GM19239 (cell line): ENCODE data around the gene ISCA2.
"Not testable (repeated sequence)": the region's sequence is repeated elsewhere in the genome, so short reads cannot be mapped to it uniquely, and the experiment has no call there.

ENCODE experiments used
- DNase-seq: peaks from one replicate; pipeline ENCODE4 v3.0.0; 2011; ENCODE audit warnings: low spot score; ENCODE audit not compliant: insufficient read length
- FAIRE-seq: peaks from 2 replicates; lab custom pipeline; 2011; peaks lifted over from hg19 to GRCh38; lab: Jason Lieb, UNC

Gene ISCA2

GRCh38 chr14:74525361-74525851 lies 31.8 kb downstream of the ISCA2 start:
- no peak for FAIRE-seq
- DNase-seq: no peak

GRCh38 chr14:74526854-74527585 lies 33.5 kb downstream of the ISCA2 start:
- DNase-seq (no peak), FAIRE-seq (no peak)

DNA sequence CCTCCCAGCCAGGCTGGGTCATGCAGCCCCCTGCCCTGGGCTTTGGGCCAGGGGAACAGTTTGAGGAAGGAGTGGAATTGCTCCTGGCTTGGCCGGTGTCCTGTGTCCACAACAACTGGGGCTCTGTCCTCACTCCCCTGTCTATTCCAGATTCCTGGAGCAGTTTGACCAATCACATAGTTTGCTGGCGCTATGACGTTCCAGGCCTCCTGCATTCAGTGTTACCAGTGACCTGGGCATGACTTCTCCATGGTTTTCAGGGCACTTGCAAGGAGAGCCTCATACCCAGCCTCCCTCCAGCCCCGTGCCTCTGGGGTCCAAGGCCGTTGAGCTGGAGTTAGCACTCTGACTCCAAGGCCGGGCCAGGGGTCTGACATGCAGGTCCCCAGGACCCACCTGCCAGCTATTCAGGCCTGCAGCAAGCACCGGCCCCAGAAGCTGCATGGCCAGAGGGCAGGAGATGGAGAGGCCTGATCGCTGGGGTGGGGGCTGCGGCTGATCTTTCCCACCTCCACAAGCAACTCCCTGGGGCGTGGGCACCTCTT lies 34.2 kb downstream of the ISCA2 start:
- DNase-seq (no peak), FAIRE-seq (no peak)

GRCh38 chr14:74528406-74528805 lies 34.8 kb downstream of the ISCA2 start:
- DNase-seq (no peak), FAIRE-seq (no peak)

- FAIRE-seq (no peak), DNase-seq (no peak)
Measured at GRCh38 chr14:74528886-74529285, 35.3 kb downstream of the ISCA2 start.

DNA sequence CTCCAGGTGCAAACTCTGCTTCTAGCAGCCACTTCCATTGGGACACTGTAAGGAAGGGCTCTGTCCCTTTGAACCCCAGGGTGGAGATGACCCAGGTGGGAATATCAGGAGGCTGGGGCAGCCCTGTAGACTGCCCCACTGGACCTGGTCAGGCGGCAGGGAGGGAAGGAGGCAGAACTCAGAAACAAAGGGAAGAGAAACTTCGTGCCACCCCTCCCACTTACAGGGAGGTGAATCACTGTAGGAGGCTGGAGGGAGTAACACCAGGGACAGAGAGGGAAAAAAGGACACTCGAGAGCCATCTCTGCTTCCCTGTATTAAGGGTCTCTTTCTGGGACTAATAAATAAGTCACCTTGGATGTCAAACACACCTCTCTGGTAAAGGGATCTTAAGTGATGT lies 37.4 kb downstream of the ISCA2 start:
- FAIRE-seq (no peak), DNase-seq (no peak)

DNA sequence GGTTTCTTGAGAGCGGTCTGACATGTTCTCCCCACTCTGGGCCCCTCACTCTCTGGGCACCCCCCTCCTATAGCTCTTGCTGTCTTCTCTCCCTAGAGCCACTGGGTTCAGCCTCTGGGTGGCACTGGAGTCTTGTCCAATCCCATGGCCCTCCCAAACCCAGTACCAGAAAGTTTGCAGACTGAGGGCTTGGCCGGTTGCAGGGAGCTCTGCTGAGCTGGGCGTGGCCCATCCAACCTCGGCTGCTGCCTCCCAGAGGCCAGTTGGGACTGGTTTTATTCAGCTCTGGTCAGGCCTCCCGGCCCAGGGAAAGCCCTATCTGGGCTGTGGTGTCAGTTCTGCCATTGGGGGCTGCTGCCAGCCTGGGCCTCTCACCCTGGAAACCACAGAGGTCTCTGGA lies 37.9 kb downstream of the ISCA2 start:
- DNase-seq (no peak), FAIRE-seq (no peak)

- DNase-seq (no peak), FAIRE-seq (no peak)
Measured at GRCh38 chr14:74532246-74532645, 38.7 kb downstream of the ISCA2 start.

GRCh38 chr14:74533576-74533975 lies 40.0 kb downstream of the ISCA2 start:
- DNase-seq: no peak
- no peak for FAIRE-seq

DNA sequence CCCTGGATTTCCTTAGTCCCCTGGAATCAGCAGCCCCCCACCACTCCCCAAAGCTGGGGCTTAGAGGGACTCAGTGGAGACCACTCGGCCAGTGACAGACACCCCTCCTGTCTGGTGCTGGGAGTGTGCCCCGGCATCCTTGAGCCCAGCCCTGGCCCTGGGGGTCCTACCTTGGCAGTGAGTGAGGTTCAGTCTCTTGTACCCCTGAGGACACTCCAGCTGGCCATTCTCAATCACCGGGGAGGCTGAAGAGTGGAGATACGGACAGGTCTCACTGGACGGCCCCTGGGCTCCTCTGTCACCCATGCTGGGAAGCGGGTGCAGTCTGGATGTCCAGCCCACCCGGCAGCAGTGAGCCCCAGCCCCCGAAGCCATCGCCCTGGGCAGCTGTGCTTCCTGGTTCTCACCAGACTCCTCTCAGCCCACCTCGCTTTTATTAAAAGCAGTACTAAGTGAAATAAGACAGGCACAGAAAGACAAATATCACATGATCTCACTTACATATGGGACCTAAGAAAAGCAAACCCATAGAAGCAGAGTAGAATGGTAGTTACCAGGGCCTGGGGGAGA lies 42.3 kb downstream of the ISCA2 start:
- DNase-seq (no peak), FAIRE-seq (no peak)

GRCh38 chr14:74536336-74536735 lies 42.8 kb downstream of the ISCA2 start:
- not testable (repeated sequence) for DNase-seq, FAIRE-seq

- FAIRE-seq: no peak
- no peak for DNase-seq
Measured at GRCh38 chr14:74538411-74539391, 45.1 kb downstream of the ISCA2 start.

DNA sequence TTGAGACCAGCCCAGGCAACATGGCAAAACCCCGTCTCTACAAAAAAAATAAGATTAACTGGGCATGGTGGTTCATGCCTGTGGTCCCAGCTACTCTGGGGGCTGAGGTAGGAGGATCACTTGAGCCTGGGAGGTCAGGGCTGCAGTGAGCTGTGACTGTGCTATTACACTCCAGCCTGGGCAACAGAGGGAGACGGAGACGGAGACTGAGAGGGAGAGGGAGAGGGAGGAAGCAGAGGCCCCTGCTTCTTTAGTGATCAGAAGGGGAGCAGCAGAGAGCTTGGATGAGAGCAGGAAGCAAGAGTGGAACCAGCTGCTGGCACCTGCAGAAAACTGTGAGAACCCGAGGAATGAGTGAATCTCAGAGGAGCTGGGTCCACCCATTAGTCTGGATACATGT lies 45.9 kb downstream of the ISCA2 start:
- no peak for DNase-seq
- no peak for FAIRE-seq

- no peak for DNase-seq
- no peak for FAIRE-seq
Measured at GRCh38 chr14:74541225-74541624, 47.7 kb downstream of the ISCA2 start.

DNA sequence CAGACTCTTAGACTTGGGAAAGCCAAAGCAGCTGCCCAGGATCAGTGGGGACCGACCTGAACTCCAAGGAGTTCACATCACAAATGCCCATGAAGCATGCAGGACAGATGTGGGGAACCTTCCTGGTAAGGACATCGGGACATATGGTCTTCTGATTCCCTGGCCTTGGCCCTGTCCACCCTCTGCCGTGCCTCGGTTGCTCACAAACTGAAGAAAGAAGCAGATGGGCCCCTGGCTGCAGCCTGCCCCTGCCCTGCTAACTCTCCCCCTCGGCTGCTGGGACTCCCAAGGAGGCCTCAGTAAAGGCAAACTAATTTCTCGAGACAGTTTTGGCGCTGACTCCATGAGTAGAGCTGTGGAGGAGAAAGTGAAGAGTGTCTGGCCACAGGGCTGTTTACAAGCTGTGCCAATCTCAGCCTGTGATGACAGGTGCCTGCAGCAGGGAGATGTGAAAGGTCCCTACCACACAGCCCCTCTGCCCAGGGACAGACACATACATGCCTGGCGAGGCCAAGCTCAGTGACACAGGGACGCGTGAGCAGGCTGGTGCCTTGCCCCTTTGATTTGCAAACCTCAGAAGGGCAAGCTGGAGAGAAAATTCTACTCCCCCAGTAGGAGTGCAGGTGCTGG lies 48.6 kb downstream of the ISCA2 start:
- DNase-seq: no peak
- FAIRE-seq: no peak

- no peak for FAIRE-seq
Measured at GRCh38 chr14:74543771-74544438, 50.3 kb downstream of the ISCA2 start.

GRCh38 chr14:74545386-74545785 lies 51.8 kb downstream of the ISCA2 start:
- FAIRE-seq (no peak), DNase-seq (no peak)

More at GRCh38 chr14:74543771-74544438, 50.3 kb downstream of the ISCA2 start:
- no peak for DNase-seq

- FAIRE-seq: no peak
- no peak for DNase-seq
Measured at GRCh38 chr14:74546416-74546815, 52.9 kb downstream of the ISCA2 start.
